ENCODE measurements around the gene IDE.
A peak's percentile ranks its signal among the peaks of the same experiment; 100 is the strongest.
"Not testable (repeated sequence)": the region's sequence is repeated elsewhere in the genome, so short reads cannot be mapped to it uniquely, and the experiment has no call there.

The IDE gene

DNA sequence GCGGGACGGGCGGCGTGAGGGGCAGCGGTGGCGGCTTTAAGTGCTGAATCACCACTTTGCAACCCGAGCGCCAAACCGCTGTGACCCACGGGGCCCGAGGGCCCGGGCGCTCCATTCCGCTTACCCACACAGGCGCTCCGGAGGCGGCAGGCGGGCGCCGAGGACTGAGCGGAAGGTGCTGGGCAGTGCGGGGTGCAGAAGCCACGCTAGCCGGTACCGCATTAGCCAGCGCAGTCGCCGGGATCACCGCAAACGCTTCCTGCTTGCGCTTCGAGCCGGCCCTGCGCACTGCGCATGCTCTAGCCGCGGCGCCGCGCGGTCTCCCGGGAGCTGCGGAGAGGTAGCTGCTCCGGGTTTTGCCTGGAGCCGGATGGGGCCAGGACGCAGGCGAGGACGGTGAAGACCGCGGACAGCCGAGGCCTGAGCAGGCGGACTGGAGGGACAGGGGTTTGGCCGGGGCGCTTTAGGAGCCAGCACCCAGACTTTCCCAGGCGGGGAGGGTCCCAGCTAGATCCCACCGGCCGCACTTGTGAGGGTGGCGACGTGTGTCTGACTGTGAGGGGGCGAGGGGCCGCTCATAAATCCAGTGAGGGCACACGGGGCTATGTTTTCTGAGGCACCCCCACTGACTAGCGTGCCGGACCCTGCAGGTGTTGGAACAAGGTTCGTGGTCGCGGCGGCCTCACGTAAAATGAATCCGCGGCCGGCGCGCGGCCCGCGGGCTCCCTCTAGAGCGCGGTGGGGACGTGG, at the start of gene IDE:
Gene IDE, minus strand, starts transcription at position 296 of the 750 bp plus-strand sequence. Its CDS starts 74 bp downstream, at position 222.
- DNase-seq = peak; percentile 85

GRCh38 chr10:92619368-92619767, 45.5 kb upstream of the IDE start:
- DNase-seq = no peak

- DNase-seq = no peak
Observed at GRCh38 chr10:92615515-92615914, 41.6 kb upstream of the IDE start.

- DNase-seq = peak; percentile 25
Observed at GRCh38 chr10:92604841-92605240, 30.9 kb upstream of the IDE start.

GRCh38 chr10:92598321-92598720, 24.4 kb upstream of the IDE start:
- DNase-seq = no peak

- no peak for DNase-seq
Observed at GRCh38 chr10:92595505-92595904, 21.6 kb upstream of the IDE start.

GRCh38 chr10:92593619-92594588, 20.0 kb upstream of the IDE start:
- DNase-seq = peak; percentile 40

DNA sequence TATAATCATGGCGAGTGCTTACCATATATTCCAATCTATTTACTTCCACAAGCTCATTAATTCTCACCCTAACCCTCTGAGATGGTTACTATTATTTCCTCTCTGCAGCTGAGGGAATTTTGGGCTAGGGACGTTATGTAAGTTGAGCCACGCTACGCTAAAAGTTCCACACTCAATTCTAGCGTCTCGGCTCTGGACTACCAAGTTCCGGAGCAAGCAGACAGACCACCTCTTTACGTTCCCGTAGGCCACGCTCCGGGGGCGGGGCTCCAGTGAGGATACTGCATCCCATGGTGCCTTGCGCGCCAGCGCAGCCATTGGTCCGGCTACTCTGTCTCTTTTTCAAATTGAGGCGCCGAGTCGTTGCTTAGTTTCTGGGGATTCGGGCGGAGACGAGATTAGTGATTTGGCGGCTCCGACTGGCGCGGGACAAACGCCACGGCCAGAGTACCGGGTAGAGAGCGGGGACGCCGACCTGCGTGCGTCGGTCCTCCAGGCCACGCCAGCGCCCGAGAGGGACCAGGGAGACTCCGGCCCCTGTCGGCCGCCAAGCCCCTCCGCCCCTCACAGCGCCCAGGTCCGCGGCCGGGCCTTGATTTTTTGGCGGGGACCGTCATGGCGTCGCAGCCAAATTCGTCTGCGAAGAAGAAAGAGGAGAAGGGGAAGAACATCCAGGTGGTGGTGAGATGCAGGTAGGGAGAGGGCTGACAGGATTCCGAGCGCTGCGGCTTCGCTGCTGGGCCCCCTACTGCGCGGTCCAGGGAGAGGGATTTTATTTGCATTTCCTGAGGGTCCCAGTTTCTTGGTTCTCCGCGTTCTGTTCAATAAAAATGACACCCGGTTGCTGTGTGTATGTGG, 19.1 kb upstream of the IDE start, which contains the start of gene KIF11:
Gene KIF11, plus strand, starts transcription at position 370 of the 858 bp plus-strand sequence. Its CDS starts 246 bp downstream, at position 616.
- DNase-seq = peak; percentile 96

- peak; percentile 92 for DNase-seq
Observed at GRCh38 chr10:92591550-92592022, 17.7 kb upstream of the IDE start.

GRCh38 chr10:92590623-92591549, 17.0 kb upstream of the IDE start:
- peak; percentile 31 for DNase-seq

DNA sequence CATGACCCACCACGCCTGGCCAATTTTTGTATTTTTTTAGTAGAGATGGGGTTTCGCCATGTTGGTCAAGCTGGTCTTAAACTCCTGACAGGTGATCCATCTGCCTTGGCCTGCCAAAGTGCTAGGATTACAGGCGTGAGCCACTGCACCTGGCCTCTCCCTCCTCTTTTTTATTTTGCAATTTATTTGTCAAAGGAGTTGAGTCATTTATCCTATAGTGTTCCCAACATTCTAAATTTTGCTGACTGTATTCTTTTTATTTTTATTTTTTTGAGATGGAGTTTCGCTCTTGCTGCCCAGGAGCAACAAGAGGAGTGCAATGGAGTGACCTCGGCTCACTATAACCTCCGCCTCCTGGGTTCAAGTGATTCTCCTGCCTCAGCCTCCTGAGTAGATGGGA, 8.5 kb upstream of the IDE start:
- DNase-seq = not testable (repeated sequence)

- DNase-seq = no peak
Observed at GRCh38 chr10:92575961-92576360, 2.1 kb upstream of the IDE start.

GRCh38 chr10:92574548-92575261, 812 bp upstream of the IDE start:
- peak; percentile 47 for DNase-seq

DNA sequence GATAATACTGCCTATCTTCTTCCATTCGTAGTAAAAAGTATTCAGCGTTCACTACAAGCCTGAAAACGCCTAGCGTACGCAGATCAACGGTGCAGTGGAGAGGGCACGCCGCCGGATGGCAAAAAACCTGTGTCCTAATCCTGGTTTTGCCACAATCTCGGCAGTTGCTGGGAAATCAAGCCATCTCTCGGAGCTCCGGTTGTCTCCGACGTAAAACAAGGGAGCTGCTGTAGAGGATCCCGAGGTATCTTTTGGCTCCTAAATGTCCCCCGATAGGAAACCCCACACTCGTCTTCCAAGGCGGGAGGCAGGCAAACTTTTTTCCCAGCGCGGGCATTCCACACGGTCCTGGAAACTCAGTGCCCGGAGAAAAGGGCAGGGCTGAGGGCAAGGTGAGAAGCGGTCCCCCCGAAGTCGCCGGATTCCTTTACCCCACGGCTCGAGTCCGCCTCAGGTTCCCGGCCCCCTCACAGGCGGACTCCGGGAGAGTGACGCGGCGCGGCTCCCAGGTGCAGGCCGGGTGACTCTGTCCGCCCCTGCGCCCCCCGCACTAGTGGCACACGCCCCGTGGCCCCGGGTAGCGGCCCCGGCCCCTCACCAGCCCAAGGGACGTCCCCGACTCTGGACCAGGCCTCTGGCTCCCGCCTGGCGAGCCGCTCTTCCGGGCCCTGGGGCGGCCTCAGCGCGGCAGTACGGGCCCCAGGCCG, 649 bp downstream of the IDE start:
- DNase-seq = peak; percentile 40

- DNase-seq = no peak
Observed at GRCh38 chr10:92572362-92573090, 1.4 kb downstream of the IDE start.

GRCh38 chr10:92571649-92572048, 2.2 kb downstream of the IDE start:
- no peak for DNase-seq

- not testable (repeated sequence) for DNase-seq
Observed at GRCh38 chr10:92569663-92570062, 4.2 kb downstream of the IDE start.

- no peak for DNase-seq
Observed at GRCh38 chr10:92569071-92569470, 4.8 kb downstream of the IDE start.

DNA sequence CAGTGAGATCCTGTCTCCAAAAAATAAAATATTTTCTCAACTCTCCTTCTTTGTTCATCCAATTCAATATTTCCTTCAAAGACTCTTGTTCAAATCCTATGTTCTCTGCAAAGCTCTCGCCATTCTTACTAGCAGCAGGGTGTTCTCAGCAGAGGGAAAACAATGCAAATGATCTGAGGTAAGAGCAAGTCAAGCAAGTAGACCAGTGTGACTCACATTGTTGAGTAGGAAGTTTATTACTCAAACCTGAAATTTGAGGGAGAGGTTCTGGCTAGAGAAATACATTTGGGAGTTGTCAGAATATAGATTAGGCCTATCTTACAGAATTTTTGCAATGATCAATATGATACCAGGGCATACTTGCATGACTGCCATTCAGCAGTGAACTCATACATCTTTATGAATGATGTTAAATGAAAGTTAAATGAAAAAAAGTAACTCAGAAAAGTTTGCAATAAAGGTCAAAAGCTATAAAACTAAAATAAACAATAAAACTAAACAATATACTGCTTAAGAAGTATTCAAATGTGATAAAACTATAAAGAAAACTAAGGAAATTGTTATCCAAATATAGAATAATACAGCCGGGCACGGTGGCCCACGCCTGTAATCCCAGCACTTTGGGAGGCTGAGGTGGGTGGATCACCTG, 5.8 kb downstream of the IDE start:
- no peak for DNase-seq

All from CD4-positive, alpha-beta T cell treated with Interleukin-10 for 1 hour (primary cell).